GM12875 (cell line): ENCODE results near the gene SUGCT.
A peak's percentile ranks its signal among the peaks of the same experiment; 100 is the strongest.

Experiments
- H3K4me3 ChIP-seq: one replicate; pipeline ENCODE4 v1.5.1; 2011; ENCODE audit warnings: low read depth, low read length, control low read depth
- CTCF ChIP-seq: IDR thresholded peaks from 2 replicates; pipeline ENCODE4 v1.5.1; 2011; ENCODE audit warnings: low read depth, mild to moderate bottlenecking, control low read depth, inconsistent platforms, low read length, moderate library complexity, borderline replicate concordance; ENCODE audit not compliant: insufficient read depth

The SUGCT gene

GRCh38 chr7:40658729-40659128, 523.9 kb downstream of the SUGCT start:
- H3K4me3 ChIP-seq, result no peak overlapping the region
- no peak for TF ChIP-seq CTCF

DNA sequence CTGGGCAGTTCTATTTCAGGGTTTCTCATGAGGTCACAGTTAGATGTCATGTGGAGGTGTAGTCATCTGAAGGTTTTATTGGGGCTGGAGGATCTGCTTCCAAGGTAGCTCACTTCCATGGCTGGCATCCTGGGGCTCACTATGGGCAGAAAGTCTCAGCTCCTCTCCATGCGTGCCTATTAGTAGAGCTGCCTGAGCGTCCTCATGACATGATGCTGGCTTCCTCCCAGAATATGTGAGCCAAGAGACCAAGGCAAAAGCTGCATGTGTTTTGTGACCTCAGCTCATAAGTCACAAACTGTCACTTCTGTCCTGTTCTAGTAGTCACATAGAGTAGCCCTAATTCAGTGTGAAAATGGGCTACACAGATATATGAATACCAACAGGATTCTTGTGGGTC, 524.4 kb downstream of the SUGCT start:
- no peak for TF ChIP-seq CTCF
- no peak overlapping the region for H3K4me3 ChIP-seq

DNA sequence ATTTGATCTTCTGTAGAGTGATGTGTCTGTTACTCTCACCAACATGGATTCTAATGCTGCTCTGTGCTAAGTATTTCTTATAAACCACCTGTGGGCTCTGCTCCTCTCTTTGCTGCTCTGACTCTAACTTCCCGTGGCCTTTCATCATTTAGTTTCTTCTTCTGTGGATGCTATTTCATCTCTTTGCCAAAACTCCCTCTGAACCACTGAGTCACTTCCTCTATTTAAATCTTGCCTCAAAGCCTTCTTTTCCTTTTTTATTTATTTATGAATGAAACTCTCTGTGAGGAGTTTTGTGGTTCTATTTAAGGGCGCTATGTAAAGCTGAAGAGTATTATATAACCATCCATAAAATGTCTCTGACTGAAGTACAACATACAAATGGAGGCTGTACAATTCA, 538.5 kb downstream of the SUGCT start:
- H3K4me3 ChIP-seq, result no peak overlapping the region
- TF ChIP-seq CTCF, result no peak

DNA sequence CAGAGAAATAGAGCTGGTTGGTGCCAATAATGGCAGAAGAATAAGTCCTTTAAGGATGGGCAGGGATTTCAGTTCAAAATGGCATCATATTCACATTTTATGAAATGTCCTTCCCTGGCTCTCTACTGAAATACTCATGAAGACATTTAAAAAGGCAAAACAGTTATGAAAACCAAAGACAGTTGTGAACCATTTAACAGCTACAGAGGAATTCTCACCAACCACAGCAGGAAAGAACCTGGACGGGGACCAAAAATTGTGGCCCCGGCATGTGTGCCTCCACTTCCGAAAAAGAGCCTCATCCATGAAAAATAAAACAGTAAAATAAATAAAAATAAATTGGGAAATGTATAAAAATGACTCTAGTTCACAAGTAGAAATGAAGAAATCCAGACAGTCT, 539.5 kb downstream of the SUGCT start:
- no peak for TF ChIP-seq CTCF
- no peak overlapping the region for H3K4me3 ChIP-seq

DNA sequence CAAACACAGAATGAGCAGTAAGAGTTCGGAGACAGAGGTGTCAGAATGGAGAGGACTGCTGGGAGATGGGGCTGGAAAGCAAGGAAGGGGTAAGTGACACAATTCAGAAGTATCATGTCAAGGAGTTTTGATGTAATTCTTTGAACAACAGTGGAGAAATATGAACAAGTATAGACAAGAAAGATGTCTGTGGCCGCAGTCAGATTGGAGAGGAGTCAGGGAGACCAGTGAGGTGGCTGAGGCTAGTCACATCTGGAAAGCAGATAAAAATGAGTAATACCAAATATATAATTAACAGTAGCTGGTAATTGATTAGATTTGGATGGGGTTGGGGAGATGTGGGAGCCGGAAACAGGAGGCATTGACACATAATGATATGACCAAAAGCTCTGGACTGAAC, 540.9 kb downstream of the SUGCT start:
- H3K4me3 ChIP-seq, result no peak overlapping the region

GRCh38 chr7:40676221-40676620, 541.4 kb downstream of the SUGCT start:
- TF ChIP-seq CTCF, result no peak

More for the DNA sequence above, 540.9 kb downstream of the SUGCT start:
- TF ChIP-seq CTCF, result no peak

GRCh38 chr7:40680657-40681056, 545.9 kb downstream of the SUGCT start:
- H3K4me3 ChIP-seq, result no peak overlapping the region
- TF ChIP-seq CTCF, result peak; percentile 45; the same call in 1 of the 2 replicates

More at GRCh38 chr7:40676221-40676620, 541.4 kb downstream of the SUGCT start:
- H3K4me3 ChIP-seq, result no peak overlapping the region
